Lung (tissue), 12 donors: ENCODE data around the gene EXOSC10. TPM values are rescaled to one million over a fixed set of nuclear protein-coding genes. Genes with fewer than 3 reads are reported as not detected.

ENCODE experiments used
- ATAC-seq: fragments of 200-7000 bp; cut with Tn5 transposase; one replicate; pipeline ENCODE4 v1.9.1; 2020; ENCODE audit warnings: moderate number of reproducible peaks; ENCODE audit not compliant: insufficient read depth, low FRiP score
- DNase-seq, 3 donors: peaks; one replicate each; pipeline ENCODE4 v3.0.0-alpha.2; 2013 to 2017
- H3K27ac ChIP-seq, 2 donors: one replicate each; pipeline ENCODE4 v1.5.1; 2013; ENCODE audit warnings: mild to moderate bottlenecking in 2 of 2, moderate library complexity in 2 of 2, control low read depth in 1 of 2, inconsistent platforms in 1 of 2, low read depth in 1 of 2, low read length in 1 of 2
- H3K27me3 ChIP-seq, 3 donors: one replicate each; pipeline ENCODE4 v1.5.1; 2013; ENCODE audit warnings: low read length in 2 of 3; ENCODE audit not compliant: control insufficient read depth in 3 of 3, insufficient read depth in 3 of 3
- H3K36me3 ChIP-seq, 4 donors: one replicate each; pipeline ENCODE4 v1.5.1; 2013; ENCODE audit warnings: low read length in 4 of 4, mild to moderate bottlenecking in 1 of 4, moderate library complexity in 1 of 4; ENCODE audit not compliant: control insufficient read depth in 4 of 4, insufficient read depth in 4 of 4
- H3K4me1 ChIP-seq, 5 donors: one replicate each; pipeline ENCODE4 v1.5.1; 2013; ENCODE audit warnings: low read length in 5 of 5, mild to moderate bottlenecking in 2 of 5, moderate library complexity in 1 of 5; ENCODE audit not compliant: control insufficient read depth in 5 of 5, insufficient read depth in 5 of 5
- H3K4me3 ChIP-seq: one replicate; pipeline ENCODE4 v1.5.1; 2013; ENCODE audit warnings: mild to moderate bottlenecking, control low read depth, moderate library complexity
- H3K9ac ChIP-seq, 2 donors: one replicate each; pipeline ENCODE4 v1.5.1; 2013; ENCODE audit warnings: low read length in 2 of 2, control low read depth in 1 of 2; ENCODE audit not compliant: insufficient read depth in 1 of 2
- H3K9me3 ChIP-seq, 4 donors: one replicate each; pipeline ENCODE4 v1.5.1; 2013; ENCODE audit warnings: low read length in 3 of 4, mild to moderate bottlenecking in 1 of 4, moderate library complexity in 1 of 4; ENCODE audit not compliant: control insufficient read depth in 4 of 4, insufficient read depth in 3 of 4
- WGBS, 2 donors: extraction: QIAGEN DNeasy Blood & Tissue Kit; methylation state at CpG; one replicate each; pipeline ENCODE4 v1.1.7; 2013; 5-methylcytosine and 5-hydroxymethylcytosine counted together
- polyA plus RNA-seq, 2 donors: library from polyadenylated mRNA; stranded (reverse); fragments of 200-250 nt; gene quantifications; one replicate each; pipeline ENCODE4 v1.2.1, GENCODE V29; 2013
- total RNA-seq, 2 donors: library from RNA; depleted of rRNA in 1 of 2; stranded (reverse); fragments of >200 nt in 1 of 2; gene quantifications; one replicate each; pipeline ENCODE4 v1.2.1, GENCODE V29; 2014 to 2021
- TF ChIP-seq, protein P1 (sequence below): IDR thresholded peaks from 2 replicates; pipeline ENCODE4 v1.5.1; 2012; ENCODE audit warnings: mild to moderate bottlenecking; ENCODE audit errors: control extremely low read depth, extremely low read depth
- donor health status: control.
- donor health status: control.
- donor health status: Bipolar disorder and iron deficiency.
- donor health status: healthy.
- donor health status: DM: yes; HTN: yes; CAD: no.

The EXOSC10 gene
- total and polyA plus RNA-seq, 4 donors: 29.0 to 75.1 (median 42.3) TPM

DNA sequence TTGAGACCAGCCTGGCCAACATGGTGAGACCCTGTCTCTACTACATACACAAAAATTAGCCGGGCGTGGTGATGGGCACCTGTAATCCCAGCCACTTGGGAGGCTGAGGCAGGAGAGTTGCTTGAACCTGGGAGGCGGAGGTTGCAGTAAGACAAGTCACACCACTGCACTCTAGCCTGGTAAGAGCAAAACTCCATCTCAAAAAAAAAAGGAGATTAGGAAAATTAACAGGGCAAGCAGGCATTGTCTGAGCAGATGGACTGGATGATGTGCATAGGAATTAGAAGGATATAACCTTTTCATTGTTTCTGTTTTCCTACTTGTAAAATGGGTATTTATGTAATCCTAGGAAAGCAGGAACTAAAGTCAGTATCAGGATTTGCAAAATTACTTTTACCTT is 71.7 kb downstream of the EXOSC10 start:
- H3K4me3 ChIP-seq: no peak overlapping the region
- 96% methylated on average over 3 of the region's 3 CpGs for whole genome bisulfite sequencing, 2 donors
- no peaks in the 10 kb centered on the region for H3K27me3 ChIP-seq
- TF ChIP-seq, protein P1, sequence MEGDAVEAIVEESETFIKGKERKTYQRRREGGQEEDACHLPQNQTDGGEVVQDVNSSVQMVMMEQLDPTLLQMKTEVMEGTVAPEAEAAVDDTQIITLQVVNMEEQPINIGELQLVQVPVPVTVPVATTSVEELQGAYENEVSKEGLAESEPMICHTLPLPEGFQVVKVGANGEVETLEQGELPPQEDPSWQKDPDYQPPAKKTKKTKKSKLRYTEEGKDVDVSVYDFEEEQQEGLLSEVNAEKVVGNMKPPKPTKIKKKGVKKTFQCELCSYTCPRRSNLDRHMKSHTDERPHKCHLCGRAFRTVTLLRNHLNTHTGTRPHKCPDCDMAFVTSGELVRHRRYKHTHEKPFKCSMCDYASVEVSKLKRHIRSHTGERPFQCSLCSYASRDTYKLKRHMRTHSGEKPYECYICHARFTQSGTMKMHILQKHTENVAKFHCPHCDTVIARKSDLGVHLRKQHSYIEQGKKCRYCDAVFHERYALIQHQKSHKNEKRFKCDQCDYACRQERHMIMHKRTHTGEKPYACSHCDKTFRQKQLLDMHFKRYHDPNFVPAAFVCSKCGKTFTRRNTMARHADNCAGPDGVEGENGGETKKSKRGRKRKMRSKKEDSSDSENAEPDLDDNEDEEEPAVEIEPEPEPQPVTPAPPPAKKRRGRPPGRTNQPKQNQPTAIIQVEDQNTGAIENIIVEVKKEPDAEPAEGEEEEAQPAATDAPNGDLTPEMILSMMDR: no peak
- H3K27ac ChIP-seq: no peak overlapping the region
- H3K36me3 ChIP-seq: peaks cover 13 to 36% (median 19%) of the 10 kb centered on the region in 4 donors
- H3K9me3 ChIP-seq: no peaks in the 10 kb centered on the region
- no peaks in the 10 kb centered on the region for H3K4me1 ChIP-seq
- DNase-seq (no peak), ATAC-seq (no peak)
- no peak overlapping the region for H3K9ac ChIP-seq

DNA sequence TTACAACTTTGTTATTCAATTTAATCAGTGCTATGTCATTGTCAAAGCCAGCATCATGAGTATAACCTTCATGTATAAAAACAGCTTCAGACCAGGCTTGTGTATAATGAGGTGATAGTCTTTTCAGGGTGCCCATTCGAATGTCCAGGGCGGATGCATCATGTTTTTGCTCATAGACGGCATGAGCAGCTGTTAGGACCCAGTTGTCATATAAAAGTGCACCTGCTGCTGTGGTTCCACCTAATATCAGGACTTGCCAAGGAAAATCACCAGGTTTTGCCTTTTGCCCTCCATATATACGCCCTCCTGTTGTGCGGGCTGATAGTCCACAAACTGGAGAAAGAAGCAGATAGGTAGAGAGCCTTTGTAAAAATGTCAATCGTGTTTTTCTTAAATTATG is 72.4 kb downstream of the EXOSC10 start:
- ATAC-seq (no peak), DNase-seq (no peak)
- Histone ChIP-seq H3K4me3 (no peak overlapping the region), H3K27ac (no peak overlapping the region), H3K27me3 (no peaks in the 10 kb centered on the region), H3K36me3 (peaks cover 13 to 38% (median 20%) of the 10 kb centered on the region in 4 donors), H3K9ac (no peak overlapping the region), H3K4me1 (no peaks in the 10 kb centered on the region), H3K9me3 (no peaks in the 10 kb centered on the region)
- TF ChIP-seq, protein P1: no peak
- 77 to 78% methylated on average over 6 of the region's 6 CpGs for WGBS, 2 donors

DNA sequence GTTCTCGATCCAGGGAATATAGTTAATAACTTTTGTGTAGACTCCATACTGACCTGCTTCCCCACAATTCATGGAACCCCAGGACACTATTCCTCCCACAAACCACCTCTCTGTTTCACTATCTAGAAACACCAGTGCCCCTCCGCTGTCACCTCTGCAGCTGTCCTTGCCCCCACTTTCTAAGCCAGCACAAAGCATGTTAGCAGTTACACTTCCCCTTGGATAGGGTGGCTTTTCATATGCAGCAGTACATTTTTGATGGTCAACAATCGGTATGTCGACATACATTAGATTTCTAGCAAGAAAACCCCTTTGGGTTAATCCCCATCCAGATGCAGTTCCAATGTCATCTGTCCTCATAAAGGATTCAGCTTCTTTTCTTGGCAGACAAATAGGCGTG is 72.8 kb downstream of the EXOSC10 start:
- TF ChIP-seq, protein P1: no peak
- no peaks in the 10 kb centered on the region for H3K27me3 ChIP-seq
- no peak for DNase-seq
- no peak overlapping the region for H3K4me3 ChIP-seq
- H3K9ac ChIP-seq: no peak overlapping the region
- H3K4me1 ChIP-seq: no peaks in the 10 kb centered on the region
- 97 to 99% methylated on average over 5 of the region's 5 CpGs for WGBS, 2 donors
- no peaks in the 10 kb centered on the region for H3K9me3 ChIP-seq
- peaks cover 17 to 42% (median 23%) of the 10 kb centered on the region in 4 donors for H3K36me3 ChIP-seq
- ATAC-seq: no peak
- H3K27ac ChIP-seq: no peak overlapping the region

DNA sequence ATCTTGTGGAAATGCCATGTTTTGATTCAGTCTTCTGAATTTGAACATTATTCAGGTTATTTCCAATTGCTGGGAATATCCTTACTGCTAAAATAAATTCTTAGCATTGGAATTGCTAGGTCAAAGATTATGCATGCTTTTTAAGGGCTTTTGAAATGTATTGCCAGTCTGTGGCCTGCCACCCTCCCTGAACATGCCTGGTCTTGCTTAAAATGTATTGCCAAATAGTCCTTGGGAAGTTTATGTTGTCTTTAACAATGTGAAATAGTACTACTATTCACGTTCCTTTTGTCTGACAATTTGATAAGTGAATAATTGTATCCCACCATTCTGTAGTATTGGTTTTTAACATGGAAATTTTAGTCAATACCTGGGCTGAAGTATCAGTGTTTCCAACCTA is 73.6 kb downstream of the EXOSC10 start:
- H3K36me3 ChIP-seq: peaks cover 22 to 50% (median 29%) of the 10 kb centered on the region in 4 donors
- 75% methylated on average over 1 of the region's 1 CpG for WGBS, 2 donors
- ATAC-seq: no peak

More for the DNA sequence above, 73.6 kb downstream of the EXOSC10 start:
- Histone ChIP-seq H3K9ac (no peak overlapping the region), H3K27me3 (no peaks in the 10 kb centered on the region), H3K4me1 (no peaks in the 10 kb centered on the region), H3K27ac (no peak overlapping the region), H3K9me3 (no peaks in the 10 kb centered on the region), H3K4me3 (no peak overlapping the region)
- no peak for DNase-seq
- TF ChIP-seq, protein P1: no peak
